Cardiac muscle cell (in vitro differentiated cells and primary cell): ENCODE results near the gene FAM24B. TPM values are rescaled to one million over a fixed set of nuclear protein-coding genes. Genes with fewer than 3 reads are reported as not detected.

ENCODE experiments used
- DNase-seq, 2 donors: peaks; one replicate each; pipeline versions ENCODE4 v3.0.0 to v3.0.0-alpha.2; 2010 to 2017; ENCODE audit warnings: low read depth in 1 of 2, low spot score in 1 of 2
- H3K27ac ChIP-seq: fragments of 200-600 bp; sonication (generic); 2 replicates; pipeline ENCODE4 v1.5.1; 2016
- H3K27me3 ChIP-seq: fragments of 200-600 bp; sonication (generic); 2 replicates; pipeline ENCODE4 v1.6.0; 2016; ENCODE audit warnings: control low read depth
- H3K36me3 ChIP-seq: fragments of 200-600 bp; sonication (generic); 2 replicates; pipeline ENCODE4 v1.5.1; 2016; ENCODE audit warnings: control low read depth
- H3K4me1 ChIP-seq: fragments of 200-600 bp; sonication (generic); 2 replicates; pipeline ENCODE4 v1.8.1; 2017; ENCODE audit warnings: low read depth, mild to moderate bottlenecking, mixed run types
- H3K4me3 ChIP-seq: fragments of 200-600 bp; sonication (generic); 2 replicates; pipeline ENCODE4 v1.5.1; 2016; ENCODE audit warnings: mild to moderate bottlenecking
- H3K9me3 ChIP-seq: fragments of 200-600 bp; sonication (generic); 2 replicates; pipeline ENCODE4 v1.5.1; 2017; ENCODE audit warnings: low read depth, mild to moderate bottlenecking, control low read depth
- polyA plus RNA-seq: library from polyadenylated mRNA; unstranded; fragments of >200 nt; fragmentation: Nextera tagmentation; extraction: Ambion mirVana; gene quantifications from 2 replicates; pipeline ENCODE4 v1.2.1, GENCODE V29; 2016
- total RNA-seq: library from RNA; depleted of rRNA; stranded (reverse); fragments of >200 nt; gene quantifications from 2 replicates; pipeline ENCODE4 v1.2.3, GENCODE V29; 2016
- TF ChIP-seq, protein P1 (sequence below): IDR thresholded peaks from 2 replicates; pipeline ENCODE4 v1.5.1; 2012; ENCODE audit warnings: low read depth, mild to moderate bottlenecking, low read length

The FAM24B gene
- total and polyA plus RNA-seq, 2 experiments from 2014 or later = 1.8 TPM; not detected in 1

DNA sequence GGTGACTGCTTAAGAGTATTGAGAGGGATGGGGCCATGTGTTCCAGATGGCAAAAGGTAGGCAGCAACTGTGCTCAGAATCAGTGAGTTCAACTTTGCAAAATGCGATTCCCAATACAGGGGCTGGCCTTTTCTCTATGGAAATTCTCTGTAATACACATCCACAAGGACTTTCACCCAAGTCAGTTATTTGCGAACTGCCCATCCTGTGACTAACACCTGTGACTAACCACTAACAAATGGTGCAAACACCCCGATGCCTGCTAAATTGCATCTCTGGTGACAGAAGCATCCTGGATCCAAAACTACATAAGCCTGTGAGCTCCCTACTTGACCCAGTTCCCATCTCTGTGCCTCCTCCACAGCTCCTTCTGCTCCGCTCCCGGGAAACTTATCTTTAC, 24.7 kb downstream of the FAM24B start:
- no peak overlapping the region for H3K27ac ChIP-seq

DNA sequence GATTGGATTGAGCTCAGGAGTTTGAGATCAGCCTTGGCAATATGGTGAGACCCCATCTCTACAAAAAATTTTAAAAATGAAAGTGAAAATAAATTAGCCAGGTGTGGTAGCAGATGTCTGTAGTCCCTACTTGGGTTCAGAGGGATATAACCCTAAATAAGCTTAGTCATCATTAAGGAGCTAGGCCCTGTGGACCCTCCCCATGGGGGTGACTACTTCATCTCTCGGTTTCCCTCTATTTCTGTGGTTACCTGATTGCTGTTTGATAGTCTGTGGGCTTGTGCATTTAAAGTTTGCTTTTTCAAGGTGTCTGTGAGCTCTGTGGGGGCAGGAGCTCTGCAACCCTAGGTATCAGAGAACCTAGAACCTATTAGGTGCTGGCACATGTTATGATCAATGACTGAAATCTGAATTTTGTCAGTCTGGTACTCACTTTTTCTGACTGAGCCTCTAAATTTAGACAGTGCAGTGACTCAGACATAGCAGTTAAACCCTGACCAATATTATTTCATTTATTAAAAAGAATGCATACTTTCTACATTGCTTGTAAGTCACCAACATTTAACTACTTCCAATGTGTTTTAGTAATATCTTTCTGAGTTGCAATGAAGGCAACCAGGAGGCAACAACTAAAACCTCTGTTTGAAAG, 25.6 kb downstream of the FAM24B start:
- TF ChIP-seq, protein P1, sequence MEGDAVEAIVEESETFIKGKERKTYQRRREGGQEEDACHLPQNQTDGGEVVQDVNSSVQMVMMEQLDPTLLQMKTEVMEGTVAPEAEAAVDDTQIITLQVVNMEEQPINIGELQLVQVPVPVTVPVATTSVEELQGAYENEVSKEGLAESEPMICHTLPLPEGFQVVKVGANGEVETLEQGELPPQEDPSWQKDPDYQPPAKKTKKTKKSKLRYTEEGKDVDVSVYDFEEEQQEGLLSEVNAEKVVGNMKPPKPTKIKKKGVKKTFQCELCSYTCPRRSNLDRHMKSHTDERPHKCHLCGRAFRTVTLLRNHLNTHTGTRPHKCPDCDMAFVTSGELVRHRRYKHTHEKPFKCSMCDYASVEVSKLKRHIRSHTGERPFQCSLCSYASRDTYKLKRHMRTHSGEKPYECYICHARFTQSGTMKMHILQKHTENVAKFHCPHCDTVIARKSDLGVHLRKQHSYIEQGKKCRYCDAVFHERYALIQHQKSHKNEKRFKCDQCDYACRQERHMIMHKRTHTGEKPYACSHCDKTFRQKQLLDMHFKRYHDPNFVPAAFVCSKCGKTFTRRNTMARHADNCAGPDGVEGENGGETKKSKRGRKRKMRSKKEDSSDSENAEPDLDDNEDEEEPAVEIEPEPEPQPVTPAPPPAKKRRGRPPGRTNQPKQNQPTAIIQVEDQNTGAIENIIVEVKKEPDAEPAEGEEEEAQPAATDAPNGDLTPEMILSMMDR = no peak
- Histone ChIP-seq H3K27ac (no peak overlapping the region), H3K36me3 (no peaks in the 10 kb centered on the region), H3K9me3 (no peaks in the 10 kb centered on the region), H3K27me3 (no peaks in the 10 kb centered on the region), H3K4me1 (no peaks in the 10 kb centered on the region), H3K4me3 (no peak overlapping the region)
- DNase-seq = no peak

More for the DNA sequence above, 24.7 kb downstream of the FAM24B start:
- peak in 1 of 2 donors; percentile 38 for DNase-seq
- no peaks in the 10 kb centered on the region for H3K36me3 ChIP-seq
- no peaks in the 10 kb centered on the region for H3K4me1 ChIP-seq
- TF ChIP-seq, protein P1 = no peak
- H3K9me3 ChIP-seq = no peaks in the 10 kb centered on the region
- H3K4me3 ChIP-seq = no peak overlapping the region
- no peaks in the 10 kb centered on the region for H3K27me3 ChIP-seq

DNA sequence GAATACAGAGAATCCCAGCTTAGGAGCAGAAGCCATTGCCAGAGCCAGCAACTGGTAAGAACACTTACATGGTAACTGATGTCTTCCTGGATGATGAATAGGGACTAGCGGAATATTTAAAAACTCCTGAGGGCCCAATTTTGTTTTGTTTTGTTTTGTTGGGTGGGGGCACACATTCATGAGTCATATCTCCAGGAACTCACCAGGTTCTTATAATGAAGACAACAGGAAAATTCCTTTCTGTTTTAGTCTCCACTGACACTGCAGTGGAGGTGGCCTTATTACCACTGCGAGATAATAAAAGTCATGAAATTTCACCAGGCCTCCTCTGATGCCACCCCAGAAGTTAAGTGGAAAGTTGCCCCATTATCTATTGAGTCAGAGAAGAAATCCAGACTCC, 27.1 kb downstream of the FAM24B start:
- DNase-seq = no peak
- H3K9me3 ChIP-seq = no peaks in the 10 kb centered on the region
- TF ChIP-seq, protein P1 = no peak
- H3K4me3 ChIP-seq = no peak overlapping the region
- H3K36me3 ChIP-seq = no peaks in the 10 kb centered on the region
- no peak overlapping the region for H3K27ac ChIP-seq
- no peaks in the 10 kb centered on the region for H3K27me3 ChIP-seq
- no peaks in the 10 kb centered on the region for H3K4me1 ChIP-seq

DNA sequence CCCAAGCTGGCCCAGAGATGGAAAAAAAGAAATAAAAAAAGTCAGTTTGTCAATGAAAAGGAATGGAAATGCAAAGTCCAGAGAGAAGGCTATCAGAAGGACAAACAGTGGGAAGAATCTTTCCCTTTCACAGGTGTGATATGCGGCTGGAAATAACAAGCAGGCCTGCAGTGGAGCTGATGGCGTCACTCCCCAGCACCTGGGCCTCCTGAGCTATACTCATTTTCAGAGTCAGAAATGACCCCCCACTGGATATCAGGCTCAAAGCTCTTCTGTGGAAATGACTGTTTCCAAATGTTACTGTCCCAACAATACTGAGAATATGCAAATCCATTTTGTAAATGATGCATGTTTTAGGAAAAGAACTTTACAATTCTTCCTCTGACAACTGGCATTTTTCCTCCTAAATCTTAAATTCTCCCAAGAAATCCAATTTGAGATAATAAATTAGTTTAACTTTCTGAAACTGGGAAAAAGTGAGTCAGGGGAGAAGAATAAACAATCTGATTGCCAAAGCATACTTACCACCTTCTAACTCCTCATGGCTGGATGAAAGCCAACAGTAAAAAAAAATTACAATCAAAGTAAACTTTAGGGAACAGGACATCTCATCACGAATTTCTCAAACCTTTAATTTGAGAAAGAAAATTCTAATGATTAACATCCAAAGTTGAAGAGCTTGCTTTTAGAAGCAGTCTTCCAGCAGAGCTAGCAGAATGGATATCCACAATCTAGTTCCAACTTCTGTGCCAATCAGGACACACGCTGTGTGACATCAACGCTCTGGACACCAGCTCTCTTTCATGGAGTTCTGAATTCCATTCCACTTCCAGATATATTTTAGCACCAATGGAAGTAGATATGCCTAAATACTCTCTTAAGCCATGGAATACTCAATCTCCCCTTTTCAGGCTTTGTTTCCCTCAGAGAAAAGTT, 28.4 kb downstream of the FAM24B start:
- Histone ChIP-seq H3K4me1 (no peaks in the 10 kb centered on the region), H3K9me3 (no peaks in the 10 kb centered on the region), H3K27ac (no peak overlapping the region), H3K36me3 (no peaks in the 10 kb centered on the region), H3K27me3 (no peaks in the 10 kb centered on the region), H3K4me3 (no peak overlapping the region)
- TF ChIP-seq, protein P1 = no peak
- DNase-seq = peak in 1 of 2 donors; percentile 49

DNA sequence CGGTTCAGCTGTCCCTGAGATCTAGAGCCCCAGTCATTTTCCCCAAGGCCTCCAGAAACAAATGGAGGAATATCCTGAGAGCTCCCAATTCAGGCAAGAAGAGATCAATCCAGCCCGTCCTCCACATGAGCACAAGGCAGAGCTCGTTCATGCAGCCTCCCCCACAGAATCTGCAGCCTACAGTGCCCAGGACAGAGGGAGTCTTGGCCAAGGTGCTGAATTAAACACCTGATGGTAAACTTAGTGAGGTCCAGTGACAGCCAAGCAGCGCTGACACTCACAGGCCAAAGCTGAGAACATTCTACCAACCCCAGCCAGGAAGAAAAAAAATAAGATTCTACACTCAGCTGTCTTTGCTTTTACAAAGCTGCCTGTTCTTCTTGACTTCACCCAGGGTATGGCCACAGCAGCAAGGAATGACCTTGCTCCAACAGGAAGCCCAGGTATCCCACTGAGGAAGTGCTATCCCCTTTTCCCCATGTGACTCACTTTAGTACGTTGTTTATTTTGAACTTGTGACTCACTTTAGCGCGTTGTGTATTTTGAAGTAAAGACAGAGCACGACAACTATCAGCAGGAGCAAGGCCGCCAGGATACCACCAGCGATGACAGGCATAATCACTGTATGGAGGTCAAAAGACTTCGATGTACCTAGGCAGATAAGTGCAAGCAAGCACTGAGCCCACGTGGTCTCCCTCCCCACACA, 29.3 kb downstream of the FAM24B start:
- Histone ChIP-seq H3K36me3 (no peaks in the 10 kb centered on the region), H3K4me3 (no peak overlapping the region), H3K9me3 (no peaks in the 10 kb centered on the region), H3K27ac (no peak overlapping the region), H3K27me3 (no peaks in the 10 kb centered on the region), H3K4me1 (no peaks in the 10 kb centered on the region)
- TF ChIP-seq, protein P1 = no peak
- no peak for DNase-seq
